Measurements from ENCODE around the gene DCC. TPM values are rescaled to one million over a fixed set of nuclear protein-coding genes. Genes with fewer than 3 reads are reported as not detected.

Gene DCC
- total RNA-seq, 1 experiment from 2014 or later = not detected

- ChIA-PET CTCF (no interaction called here), RAD21 (ENCODE audit: low non-redundant PET in 1 of 2, low total read pairs in 2 of 2, uncharacterized antibody in 2 of 2, unreplicated experiment in 2 of 2) (interaction anchor here in 1 of 2 experiments (0.7 kb wide), 1 partner anchor 553 kb away, joined by 3 read pairs; no protein-coding TSS in a partner anchor), POLR2A (no interaction called here)
- H3K9ac ChIP-seq (ENCODE audit: low read length) = no peak overlapping the region
- no peak overlapping the region for H3K4me2 ChIP-seq (ENCODE audit: low read length)
- ATAC-seq = no peak
- intact Hi-C loops (cut with micrococcal nuclease) = no loop called here
- H3K27me3 ChIP-seq (ENCODE audit: insufficient read depth, low read length) = no peaks in the 10 kb centered on the region
- H3K4me3 ChIP-seq (replicated peaks in 1 of 2; ENCODE audit: low read depth in 1 of 2, low read length in 2 of 2) = no peak overlapping the region
- no peaks in the 10 kb centered on the region for H4K20me1 ChIP-seq (ENCODE audit: insufficient read depth)
- BruUV-seq (replicated peaks) = no TSS peak
- H3K9me3 ChIP-seq (ENCODE audit: control insufficient read depth in 1 of 2, insufficient read depth in 1 of 2, low read depth in 1 of 2, low read length in 2 of 2) = peaks cover 4 to 7% of the 10 kb centered on the region in 2 experiments; a peak in 2 of 4 replicates
- H3K9me2 ChIP-seq (ENCODE audit: insufficient read depth) = no peaks in the 10 kb centered on the region
- no peaks in the 10 kb centered on the region for H3K36me3 ChIP-seq (ENCODE audit: control insufficient read depth in 1 of 2, insufficient read depth in 2 of 2, low read length in 2 of 2)
- TF ChIP-seq ELF1 (IDR thresholded peaks at IDR 0.05; ENCODE audit: borderline replicate concordance, low read depth) (no peak), EZH2 (IDR thresholded peaks at IDR 0.05) (no peak), TCF7L2 (IDR thresholded peaks at IDR 0.05; ENCODE audit: borderline replicate concordance, extremely low read depth, insufficient read depth, insufficient read length) (no peak), FOSL1 (IDR thresholded peaks at IDR 0.05; ENCODE audit: low read depth) (no peak), ATF3 (IDR thresholded peaks at IDR 0.05) (no peak), SIN3A (IDR thresholded peaks at IDR 0.05; ENCODE audit: low read depth) (no peak), REST (IDR thresholded peaks at IDR 0.05; ENCODE audit: low read depth) (no peak), POLR2A (IDR thresholded peaks at IDR 0.05; ENCODE audit: borderline replicate concordance, extremely low read depth, insufficient read depth, insufficient read length) (no peak), ZBTB33 (IDR thresholded peaks at IDR 0.05; ENCODE audit: extremely low read depth, insufficient replicate concordance, low read length) (no peak), CEBPB (IDR thresholded peaks at IDR 0.05; ENCODE audit: low read depth) (no peak), EGR1 (IDR thresholded peaks at IDR 0.05; ENCODE audit: low read depth) (no peak), RAD21 (IDR thresholded peaks at IDR 0.05; ENCODE audit: low read depth) (no peak), ZNF274 (IDR thresholded peaks at IDR 0.05; ENCODE audit: low read depth, low read length) (no peak), JUND (IDR thresholded peaks at IDR 0.05) (no peak), SP1 (IDR thresholded peaks at IDR 0.05; ENCODE audit: low read depth) (no peak), SRF (IDR thresholded peaks at IDR 0.05; ENCODE audit: low read depth) (no peak), YY1 (IDR thresholded peaks at IDR 0.05; ENCODE audit: extremely low read depth, insufficient replicate concordance, low read depth, low read length) (no peak), EZH2phosphoT487 (IDR thresholded peaks at IDR 0.05; ENCODE audit: borderline replicate concordance) (no peak), POLR2AphosphoS5 (IDR thresholded peaks at IDR 0.05; ENCODE audit: low read depth, low read length) (no peak), ZFX (IDR thresholded peaks at IDR 0.05) (no peak)
- no peaks in the 10 kb centered on the region for H3K79me2 ChIP-seq (ENCODE audit: insufficient read depth, low read length)
- DNase-seq (ENCODE audit: low read depth, low spot score) = no peak
- no peaks in the 10 kb centered on the region for H3K4me1 ChIP-seq (ENCODE audit: control insufficient read depth in 1 of 2, insufficient read depth in 2 of 2, low read length in 2 of 2)
- no peak overlapping the region for H3K27ac ChIP-seq (ENCODE audit: low read depth, low read length)
- no peak overlapping the region for H2AFZ ChIP-seq (ENCODE audit: low read depth, low read length, poor library complexity, severe bottlenecking)
These were observed 1226.6 kb downstream of the DCC start for GRCh38 chr18:53566626-53567025.

Data from HCT116 (cell line).